Mesenteric fat pad (tissue), 1 donor: ENCODE measurements around the gene EPAS1. TPM values are rescaled to one million over a fixed set of nuclear protein-coding genes. Genes with fewer than 3 reads are reported as not detected.

Source experiments
- DNase-seq: peaks from one replicate; pipeline ENCODE4 v3.0.0-alpha.2; 2020; ENCODE audit warnings: low spot score
- total RNA-seq: library from RNA; stranded (reverse); fragmentation: NEBNext Ultra II Directional; extraction: Animal tissue kit (Norgen Biotek cat#: 25700); gene quantifications from one replicate; pipeline ENCODE4 v1.2.1, GENCODE V29; 2021
- donor health status: DM: yes; HTN: yes; CAD: no.

The EPAS1 gene
- total RNA-seq, 1 donor from 2014 or later = 717 TPM

DNA sequence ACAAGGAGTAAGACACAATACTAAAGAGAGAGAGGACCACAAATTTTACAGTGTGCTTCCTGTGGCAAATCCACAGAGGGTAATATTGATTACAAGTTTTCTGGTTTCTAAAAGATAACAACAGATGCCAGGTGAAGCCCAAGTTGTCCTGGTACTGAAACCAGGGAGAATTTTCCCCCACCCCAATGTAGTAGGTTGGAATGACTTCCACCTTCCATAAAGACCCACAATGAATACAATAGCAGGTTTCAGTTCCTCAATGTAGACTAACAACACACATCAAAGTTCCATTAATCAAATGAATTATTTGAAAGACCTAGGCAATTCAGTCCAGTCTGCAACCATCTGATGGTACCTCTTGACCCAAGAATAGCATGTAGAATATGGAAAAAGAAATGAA lies 138.1 kb downstream of the EPAS1 start:
- no peak for DNase-seq

DNA sequence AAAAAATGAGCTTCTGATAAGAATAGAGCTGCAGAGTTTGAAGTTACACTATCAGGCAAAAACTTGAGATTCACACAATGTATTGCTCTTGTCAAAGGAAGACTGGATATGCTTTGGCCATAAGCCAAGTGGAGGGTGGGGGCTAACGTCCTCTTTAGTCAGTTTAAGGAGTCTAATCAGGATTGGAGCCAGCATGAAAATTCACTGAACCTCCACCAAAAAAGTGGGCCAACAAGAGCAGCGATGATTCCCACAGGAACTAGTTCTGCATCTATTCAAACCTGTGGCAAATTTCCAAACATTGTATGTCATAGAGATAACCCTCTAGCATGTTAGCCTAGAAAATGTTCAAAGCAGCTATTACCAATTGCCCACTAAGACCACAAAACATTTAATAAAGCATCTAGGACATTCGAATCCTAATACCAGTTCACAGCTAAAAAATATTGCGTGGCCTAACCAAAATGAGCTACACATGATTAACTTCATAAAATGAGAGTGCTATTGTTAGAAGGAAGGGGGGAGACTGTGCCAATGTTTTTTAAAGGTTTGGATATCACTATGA lies 138.7 kb downstream of the EPAS1 start:
- no peak for DNase-seq

Other genes with a start within 250 kb of the EPAS1 start
- gene TMEM247, start 182.2 kb downstream of the EPAS1 start, total RNA-seq = not detected
- gene RHOQ, start 245.1 kb downstream of the EPAS1 start, total RNA-seq = 274 TPM
- gene ATP6V1E2, start 245.2 kb downstream of the EPAS1 start, total RNA-seq = 5.8 TPM